GM19328 (cell line): ENCODE results near the gene IRX3.
"Not testable (repeated sequence)": the region's sequence is repeated elsewhere in the genome, so short reads cannot be mapped to it uniquely, and the experiment has no call there.

Experiments
- ATAC-seq: cut with Tn5 transposase; IDR thresholded peaks from one replicate; pipeline ENCODE4 v1.9.1; 2021; ENCODE audit warnings: mild to moderate bottlenecking, moderate library complexity; ENCODE audit not compliant: unreplicated experiment

Gene IRX3

DNA sequence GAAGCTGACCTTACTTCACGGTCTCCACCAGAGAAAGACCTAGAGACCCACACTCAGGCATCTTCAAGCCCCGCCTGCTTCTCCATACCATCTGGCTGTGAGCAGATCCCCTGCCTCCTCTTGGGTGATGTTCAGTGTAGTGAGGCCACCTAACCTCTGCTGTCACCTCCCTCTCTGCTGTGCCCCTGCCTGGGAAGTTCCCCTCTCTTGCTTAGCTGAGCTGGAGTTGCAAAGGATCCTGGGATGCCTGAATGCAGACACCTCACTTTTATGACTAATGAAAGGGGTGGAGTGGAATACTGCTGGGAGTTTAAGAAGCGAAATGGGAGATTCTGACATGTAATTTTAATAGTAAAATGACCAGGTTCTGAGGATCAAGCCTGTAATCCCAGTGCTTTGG is 5.8 kb downstream of the IRX3 start:
- ATAC-seq: no peak

DNA sequence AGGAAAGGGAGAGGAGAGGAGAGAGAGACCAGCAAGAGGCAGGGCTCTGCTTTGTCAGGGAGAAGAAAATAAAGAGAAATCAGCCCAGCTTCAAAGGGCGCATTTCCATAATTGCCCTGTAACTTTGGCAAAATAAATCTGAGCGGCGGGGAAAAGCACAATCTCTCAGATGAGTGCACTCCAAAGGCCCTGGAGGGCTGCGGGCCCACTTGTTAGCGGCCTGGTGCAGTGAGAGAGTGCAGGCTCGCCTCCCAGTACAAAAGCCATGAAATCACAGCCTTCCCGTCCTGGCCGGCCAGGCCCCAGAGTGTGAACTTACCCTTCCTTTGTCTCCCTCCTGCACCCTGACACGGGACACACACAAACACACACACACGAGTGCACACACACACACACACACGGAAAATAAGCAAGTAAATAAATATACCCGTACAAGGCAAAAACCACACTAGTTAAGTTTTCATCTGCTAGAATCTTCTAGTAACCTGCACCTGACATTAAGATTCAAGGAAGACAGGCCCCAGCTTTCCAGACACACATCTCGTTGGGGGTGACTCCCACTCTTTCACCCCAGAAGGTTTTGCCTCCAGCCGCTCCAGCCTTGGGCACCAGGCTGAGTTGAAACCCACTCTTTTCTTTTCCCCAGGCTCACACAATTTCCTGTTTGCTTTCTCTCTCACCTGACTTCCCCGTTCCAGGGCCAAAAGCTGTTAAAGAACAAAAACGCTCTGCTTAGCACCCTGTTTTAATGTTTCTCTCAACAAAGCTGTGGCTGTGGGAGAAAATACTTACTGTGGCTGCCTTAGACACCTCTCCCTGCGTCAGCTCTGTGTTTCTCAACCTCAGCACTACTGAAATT is 8.5 kb downstream of the IRX3 start:
- no peak for ATAC-seq

DNA sequence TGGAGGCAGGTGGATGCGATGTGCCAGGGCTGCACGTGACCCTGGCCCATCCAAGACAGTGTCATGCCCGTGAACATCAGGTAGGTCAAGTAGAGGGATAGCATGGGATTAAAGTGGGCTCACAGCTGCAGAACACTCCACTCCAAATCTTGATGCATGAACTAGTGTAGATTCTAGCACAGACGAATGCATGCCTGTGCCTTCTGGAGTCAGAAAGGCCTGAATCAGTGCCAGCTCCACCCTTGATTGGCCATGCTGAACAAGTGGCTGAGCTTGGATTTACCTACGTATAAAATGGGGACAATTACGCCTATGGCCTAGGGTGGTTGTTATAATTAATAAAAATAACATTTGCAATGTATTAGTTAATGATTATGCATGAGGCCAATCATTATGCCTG is 10.6 kb downstream of the IRX3 start:
- no peak for ATAC-seq

DNA sequence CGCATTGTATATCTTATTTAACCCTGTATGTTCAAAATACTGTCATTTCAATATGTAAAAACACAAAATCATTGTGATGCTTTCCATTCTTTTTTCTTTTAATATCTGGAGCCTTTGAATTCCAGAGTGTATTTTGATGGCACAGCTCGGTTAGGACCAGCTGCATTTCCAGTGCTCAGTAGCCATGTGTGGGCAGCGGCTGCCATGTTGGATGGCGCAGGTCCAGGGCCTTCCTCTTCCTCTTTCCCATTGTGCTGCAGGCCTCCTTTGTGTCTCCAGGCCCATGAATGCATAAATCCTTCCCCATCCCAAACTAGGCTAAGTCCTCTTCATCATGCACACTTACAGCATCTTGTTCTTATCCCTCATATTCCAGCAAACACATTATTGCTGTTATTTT is 13.0 kb downstream of the IRX3 start:
- no peak for ATAC-seq

DNA sequence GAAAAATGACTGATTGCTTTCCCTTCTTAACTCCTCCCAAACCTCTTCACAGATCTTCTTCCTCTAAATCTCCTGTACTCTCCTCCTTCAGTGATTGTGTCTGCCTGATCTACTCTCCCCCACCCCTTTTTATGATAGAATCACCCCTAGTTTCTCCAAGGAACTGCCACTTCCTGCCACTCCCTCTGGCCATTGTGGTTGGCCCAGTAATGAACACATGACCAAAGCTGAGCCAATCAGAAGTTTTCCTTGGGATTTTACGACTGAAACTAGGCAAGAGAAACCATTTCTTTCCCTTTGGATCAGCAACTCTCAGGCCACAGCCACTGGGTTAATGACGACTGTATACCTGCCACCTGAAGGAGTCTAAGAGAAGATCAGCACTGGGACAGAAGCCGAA is 15.9 kb downstream of the IRX3 start:
- no peak for ATAC-seq

DNA sequence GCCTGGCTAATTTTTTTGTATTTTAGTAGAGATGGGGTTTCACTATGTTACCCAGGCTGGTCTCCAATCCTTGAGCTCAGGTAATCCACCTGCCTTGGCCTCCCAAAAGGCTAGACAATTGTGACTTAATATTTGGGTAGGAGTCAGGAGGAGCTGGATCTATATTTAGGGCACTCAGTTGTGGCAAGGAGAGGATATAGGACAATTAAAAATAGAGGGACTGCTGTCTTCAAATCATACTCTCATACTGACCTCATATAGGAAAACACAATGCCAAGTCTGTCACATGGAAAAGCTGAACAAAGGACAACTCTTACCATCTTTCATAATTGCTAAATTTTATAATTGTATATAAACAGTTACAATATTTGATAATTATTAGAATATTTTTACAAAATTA is 17.1 kb downstream of the IRX3 start:
- no peak for ATAC-seq

DNA sequence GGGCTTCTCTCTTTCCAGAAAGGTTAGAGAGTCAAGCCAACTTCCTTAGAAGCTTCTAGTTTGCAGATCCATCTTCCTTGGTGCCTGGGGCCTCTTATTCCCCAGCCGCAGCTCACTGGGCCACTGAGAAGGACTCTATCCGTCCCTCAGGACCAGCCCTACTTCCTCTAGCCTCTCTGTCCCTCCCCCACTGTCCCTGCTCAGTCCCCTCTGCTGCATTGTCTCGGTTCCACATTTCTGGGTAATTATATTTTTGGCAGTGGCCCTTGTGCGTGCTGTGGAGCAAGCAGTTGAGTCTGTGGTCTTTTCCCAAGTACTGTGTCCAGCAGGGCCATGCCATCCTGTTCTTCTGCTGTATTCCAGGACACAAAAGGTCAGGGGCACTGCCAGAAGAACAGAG is 17.8 kb downstream of the IRX3 start:
- no peak for ATAC-seq

DNA sequence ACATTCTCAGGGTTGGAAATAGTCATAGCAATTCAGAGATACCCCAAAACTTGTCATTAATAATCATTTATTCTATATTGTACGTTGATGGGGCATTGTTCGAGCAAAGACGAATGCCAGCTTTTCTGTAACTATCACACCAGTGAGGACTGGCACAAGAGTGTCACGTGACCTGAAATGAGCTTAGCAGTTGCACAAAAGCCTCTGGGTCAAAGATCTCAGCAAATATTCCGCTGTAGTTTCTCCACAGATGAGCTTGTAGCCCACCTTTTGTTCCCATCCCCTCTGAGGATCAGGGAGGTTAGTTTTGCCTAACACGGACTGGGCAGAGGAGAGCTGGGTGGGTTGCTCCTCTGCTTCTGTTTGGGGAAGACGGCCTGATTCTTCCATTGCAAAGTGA is 18.2 kb downstream of the IRX3 start:
- no peak for ATAC-seq

DNA sequence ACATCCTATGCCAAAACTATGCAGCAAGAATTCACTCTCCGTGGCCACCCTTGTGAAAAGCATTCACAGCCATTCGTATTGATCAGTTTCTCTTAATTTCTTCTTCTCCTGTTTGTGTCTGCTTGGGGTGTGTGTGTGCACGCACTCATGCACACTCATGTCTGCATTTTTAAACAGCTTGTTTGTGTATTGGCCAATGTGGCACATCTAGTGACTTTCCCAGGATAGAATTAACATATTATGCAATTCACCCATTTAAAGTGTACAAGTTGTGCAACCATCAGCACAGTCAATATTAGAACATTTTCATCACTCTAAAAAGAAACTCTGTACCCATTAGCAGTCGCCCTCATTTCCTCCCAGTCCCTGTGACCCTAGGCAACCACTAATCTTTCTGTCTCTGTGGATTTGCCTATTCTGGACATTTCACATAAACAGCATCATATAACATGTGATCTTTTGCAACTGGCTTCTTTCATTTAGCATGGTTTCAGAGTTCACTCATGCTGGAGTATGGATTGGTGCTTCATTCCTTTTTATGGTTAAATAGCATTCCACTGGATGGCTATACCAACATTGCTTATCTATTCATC is 20.1 kb downstream of the IRX3 start:
- ATAC-seq: no peak

DNA sequence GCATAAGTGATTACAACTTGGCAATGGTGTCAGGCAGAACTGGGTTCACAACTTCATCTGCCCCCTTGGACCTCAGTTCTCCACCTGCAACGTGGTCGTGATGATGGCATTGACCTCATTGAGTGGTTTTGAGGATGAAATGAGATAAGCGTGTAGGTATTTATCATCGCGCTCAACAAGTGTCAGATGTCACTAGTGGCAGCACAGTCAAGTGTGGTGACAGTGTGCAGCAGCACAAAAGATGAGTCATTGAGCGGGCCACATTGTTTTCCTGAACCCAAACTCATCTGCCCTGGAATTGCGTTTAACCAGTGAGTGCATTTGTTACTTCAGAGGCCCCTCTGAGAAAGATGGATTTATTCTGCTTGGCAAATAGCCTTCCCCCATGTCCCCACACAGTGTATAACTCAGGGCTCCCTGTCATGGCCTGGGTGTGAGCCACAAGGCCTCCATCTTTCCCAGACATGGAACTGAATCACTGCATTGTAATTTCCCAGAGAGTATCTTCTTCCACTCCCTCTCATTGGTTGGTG is 20.9 kb downstream of the IRX3 start:
- no peak for ATAC-seq

DNA sequence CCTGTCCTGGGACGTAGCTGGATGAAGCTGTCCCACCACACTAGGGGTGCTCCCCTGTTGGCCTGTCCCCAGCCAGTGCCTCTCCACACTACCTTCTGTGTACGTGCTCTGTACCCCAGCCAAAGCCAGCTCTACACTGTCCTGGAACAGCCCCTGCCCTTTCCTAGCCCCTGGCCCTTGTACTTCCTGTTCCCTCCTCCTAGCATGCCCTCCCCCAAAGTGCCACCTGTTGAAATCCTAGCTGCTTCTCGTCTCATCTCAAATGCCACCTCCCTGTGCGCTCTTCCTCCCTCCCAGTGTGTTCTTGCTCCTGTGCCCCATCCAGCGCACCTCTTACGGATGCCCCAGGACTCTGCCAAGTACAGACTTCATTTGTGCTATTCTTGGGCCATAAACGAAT is 33.5 kb downstream of the IRX3 start:
- no peak for ATAC-seq

DNA sequence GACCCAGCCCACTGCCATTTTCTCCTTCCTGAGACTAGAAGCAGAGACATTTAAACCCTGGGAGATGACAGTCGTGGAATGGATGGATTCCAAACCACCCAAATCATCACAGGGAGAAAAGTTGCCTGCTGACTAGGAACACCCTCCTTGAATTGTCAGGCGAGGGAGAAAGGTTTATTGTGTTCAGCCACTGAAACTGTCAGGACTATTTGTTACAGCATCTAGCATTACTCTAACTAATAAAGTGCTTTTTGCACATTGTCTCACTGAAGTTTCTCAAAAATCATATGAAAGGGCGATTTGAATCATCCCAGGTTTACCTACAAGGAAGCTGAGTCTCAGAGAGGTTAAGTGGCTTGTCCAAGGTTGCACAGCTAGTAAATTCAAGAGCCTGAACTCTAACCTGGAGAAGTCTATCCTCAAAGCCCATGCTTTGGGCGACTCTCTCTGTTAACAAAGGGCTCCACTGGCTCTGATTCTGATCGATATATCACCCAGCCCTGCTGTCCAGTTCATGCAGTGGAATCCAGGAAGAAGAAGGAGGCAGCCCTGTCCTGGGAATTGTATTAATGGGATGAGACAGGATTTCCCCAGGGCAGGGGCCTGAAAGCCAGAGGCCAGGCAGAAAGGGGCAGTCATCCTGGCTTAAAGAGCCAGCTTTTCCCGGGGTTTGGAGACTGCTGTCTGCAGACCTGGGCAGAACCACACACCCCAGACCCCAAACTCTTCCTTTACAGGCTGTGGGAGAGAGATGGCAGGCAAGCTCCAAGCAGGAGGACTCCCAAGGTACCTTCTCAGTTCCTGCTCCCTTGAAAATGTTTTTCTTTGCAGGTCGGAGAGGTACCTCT is 37.5 kb downstream of the IRX3 start:
- ATAC-seq: no peak

DNA sequence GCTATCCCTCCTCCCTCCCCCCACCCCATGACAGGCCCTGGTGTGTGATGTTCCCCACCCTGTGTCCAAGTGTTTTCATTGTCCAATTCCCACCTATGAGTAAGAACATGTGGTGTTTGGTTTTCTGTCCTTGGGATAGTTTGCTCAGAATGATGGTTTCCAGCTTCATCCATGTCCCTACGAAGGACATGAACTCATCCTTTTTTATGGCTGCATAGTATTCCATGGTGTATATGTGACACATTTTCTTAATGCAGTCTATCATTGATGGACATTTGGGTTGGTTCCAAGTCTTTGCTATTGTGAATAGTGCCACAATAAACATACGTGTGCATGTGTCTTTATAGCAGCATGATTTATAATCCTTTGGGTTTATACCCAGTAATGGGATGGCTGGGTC is 38.9 kb downstream of the IRX3 start:
- ATAC-seq: not testable (repeated sequence)

DNA sequence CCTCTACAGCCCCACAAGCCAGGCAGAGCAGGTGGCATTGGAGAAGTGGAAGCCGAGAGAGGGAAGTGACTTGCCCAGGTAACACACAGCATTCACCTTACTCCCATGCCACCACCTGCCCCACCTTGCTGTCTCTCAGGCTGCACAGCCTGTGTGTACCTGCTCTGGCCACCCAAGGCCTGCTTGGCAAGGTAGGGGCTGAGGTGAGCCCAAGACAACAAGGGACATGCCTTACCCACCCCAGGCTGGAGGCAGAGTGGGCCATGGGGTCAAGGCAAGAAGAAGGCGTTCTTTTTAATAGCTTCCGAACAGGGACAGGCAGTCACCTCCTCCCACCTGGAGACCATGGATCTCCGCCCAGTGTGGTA is 40.1 kb downstream of the IRX3 start:
- no peak for ATAC-seq

DNA sequence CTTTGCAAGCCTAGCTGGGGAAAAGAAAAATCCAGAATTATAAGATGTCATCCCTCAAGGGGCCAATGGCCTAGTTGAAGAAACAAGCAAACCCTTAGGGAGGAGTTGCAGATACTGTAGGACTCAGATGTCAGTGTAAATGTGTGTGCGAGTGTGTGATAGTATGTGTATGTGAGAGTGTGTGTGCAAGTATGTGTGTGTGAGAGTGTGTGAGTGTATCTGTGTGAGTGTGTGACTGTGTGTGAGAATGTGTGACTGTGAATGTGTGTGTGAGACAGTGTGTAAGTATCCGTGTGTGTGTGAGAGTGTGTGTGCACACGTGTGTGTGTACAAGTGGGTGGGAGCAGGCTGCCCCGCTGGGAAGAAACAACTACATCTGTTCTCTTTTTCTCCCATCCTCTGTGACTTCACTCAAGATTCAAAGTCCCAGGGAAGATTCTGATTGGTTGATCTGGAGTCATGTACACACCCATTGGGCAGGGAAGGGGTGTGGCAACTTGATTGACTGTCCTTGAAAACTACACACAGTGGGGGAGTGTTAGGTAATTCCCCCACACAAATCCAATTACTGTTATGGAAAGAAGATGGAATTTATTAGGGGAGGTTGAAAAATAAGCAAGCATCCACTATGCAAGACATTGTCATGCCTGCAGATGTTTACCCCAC is 40.7 kb downstream of the IRX3 start:
- ATAC-seq: no peak

DNA sequence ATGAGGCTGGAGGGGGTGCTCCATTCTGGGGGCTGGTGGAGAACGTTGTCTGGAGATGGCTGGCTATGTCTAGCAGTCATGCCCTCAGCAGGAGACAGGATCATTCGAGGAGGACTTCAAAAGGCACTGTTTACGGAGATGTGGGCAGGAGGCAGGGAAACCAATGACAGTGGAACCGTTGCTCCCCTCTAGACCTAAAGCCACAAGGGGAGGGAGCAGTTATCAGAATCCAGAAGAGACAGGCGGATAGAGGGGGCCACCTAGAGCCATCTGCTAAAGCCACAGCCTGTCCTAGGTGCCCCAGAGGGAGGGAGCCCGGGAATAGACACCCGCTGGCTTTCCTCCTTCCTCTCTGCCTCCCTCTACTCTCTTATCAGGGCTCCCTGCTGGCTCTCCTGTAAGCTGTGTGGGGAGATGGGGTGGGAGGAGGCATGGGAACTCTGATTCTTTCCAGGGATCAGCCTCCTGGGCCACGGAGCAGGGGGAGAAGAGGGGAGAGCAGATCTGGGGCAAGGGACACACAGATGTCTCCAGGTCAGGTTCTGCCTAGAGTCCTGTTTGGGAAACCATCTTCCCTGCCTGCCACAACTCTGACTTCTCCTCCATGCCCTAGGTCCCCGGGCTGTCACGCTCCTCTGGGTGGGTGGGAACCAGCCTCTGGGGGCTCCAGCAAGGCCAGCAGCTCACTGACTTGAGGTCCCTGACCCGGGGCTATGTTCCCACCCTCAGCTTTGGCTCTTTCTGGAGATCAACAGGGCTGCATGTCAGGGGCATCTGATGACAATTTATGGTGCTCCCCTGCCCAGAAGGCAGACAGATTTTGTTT is 42.3 kb downstream of the IRX3 start:
- no peak for ATAC-seq

DNA sequence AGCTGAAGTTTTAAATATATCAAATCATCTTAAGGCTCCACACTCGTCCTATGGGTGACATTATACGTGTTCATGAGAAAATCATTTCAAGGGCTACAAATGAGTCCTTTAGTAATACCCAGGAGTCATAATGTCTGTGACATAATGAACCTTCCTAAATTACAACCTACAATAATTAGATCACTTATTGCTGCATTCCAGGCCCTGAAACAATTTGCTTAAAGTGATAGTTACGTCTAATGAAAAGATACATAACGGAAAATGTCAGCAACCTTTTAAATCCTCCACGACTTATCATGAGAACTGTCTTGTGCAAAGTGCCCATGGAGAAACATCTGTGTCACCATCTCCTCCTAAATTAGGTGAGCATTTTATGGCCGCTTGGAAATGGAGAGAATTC is 43.4 kb downstream of the IRX3 start:
- no peak for ATAC-seq

DNA sequence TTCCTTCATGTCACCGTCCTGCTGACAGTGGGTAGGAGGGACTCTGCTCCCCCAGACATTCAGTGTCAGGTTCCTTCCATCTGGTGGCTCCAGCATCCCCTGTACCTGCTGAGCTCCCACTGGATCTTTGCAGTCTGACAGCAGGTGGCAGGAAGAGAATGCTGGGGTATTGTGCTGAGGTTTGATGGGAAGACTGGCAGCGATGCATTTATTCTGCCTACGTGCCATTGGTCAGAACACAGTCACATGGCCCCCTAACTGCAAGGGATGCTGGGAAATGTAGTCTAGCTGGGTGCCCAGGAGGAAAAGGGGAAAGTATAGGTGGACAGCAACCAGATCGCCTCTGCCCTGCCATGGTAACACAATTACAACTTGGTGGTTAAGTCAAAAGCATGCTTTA is 44.4 kb downstream of the IRX3 start:
- no peak for ATAC-seq

DNA sequence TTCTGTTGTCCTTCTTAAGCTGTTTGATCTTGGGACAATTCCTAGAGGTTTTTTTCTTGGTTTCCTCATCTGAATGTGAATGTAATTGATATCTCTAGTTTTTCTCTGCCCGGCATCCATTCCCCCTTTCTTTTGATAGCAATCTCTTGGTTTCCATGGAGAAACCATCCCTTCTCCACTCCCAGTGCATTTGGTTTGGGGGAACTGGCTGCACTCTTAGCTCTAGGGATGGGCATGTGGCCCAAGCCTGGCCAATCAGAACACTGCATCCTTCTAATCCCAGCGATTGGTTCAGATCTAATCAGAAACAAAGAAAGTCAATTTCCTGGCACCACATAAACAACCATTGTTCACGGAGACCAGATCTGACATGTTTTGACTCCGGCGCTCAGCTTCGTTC is 45.1 kb downstream of the IRX3 start:
- no peak for ATAC-seq
